Activated naive CD4-positive, alpha-beta T cell treated with anti-CD3 and anti-CD28 coated beads, Interleukin-2, amount 50 U/mL, for 24 hours (primary cell): ENCODE measurements around the gene CD79A.
A peak's percentile ranks its signal among the peaks of the same experiment; 100 is the strongest.

ENCODE experiments used
- H3K27ac Mint-ChIP-seq: one replicate; pipeline ENCODE4 v1.8.0; 2021; ENCODE audit warnings: mild to moderate bottlenecking, mixed read lengths
- H3K27me3 Mint-ChIP-seq: one replicate; pipeline ENCODE4 v1.8.0; 2021; ENCODE audit warnings: mixed read lengths
- H3K36me3 Mint-ChIP-seq: one replicate; pipeline ENCODE4 v1.8.0; 2021; ENCODE audit warnings: mixed read lengths
- H3K4me1 Mint-ChIP-seq: one replicate; pipeline ENCODE4 v1.8.0; 2021; ENCODE audit warnings: mixed read lengths
- H3K4me3 Mint-ChIP-seq: one replicate; pipeline ENCODE4 v1.8.0; 2021; ENCODE audit warnings: mild to moderate bottlenecking, mixed read lengths
- H3K9me3 Mint-ChIP-seq: one replicate; pipeline ENCODE4 v1.8.0; 2021; ENCODE audit warnings: mixed read lengths

CD79A gene

DNA sequence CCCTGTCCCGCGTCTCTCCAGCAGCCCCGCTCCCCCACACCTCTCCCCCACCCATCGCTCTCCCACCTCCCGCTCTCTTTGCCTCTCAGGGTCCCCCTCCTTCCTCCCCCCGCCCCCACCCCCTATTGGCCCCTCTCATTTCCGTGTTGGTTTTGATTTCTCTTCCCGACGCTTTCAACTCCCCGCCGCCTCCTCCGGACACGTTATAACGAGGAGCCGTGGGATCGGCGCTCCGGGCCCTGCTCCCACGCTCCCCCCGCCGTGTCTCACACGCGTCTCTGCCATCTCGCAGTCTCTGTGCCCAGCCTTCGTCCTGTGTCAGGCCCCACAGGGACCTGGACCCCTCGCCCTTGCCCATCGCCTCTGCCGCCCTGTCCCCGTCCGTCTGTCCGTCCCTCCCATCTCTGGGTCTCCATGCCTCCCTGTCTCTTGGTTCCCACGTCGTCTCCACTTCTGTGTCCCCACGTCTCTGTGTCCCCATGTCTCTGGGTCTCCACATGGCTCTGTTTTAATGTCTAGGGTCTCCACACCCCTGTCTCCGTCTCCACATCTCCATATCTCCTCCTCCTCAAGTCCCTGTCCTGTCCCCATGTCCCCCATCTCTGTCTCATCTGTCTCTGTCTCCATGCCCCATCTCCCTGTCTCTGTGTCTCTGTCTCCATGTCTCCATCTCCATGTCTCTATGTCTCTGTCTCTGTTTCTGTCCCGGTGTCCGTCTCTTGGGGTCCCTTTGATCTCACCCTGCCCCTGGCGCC lies 38.1 kb downstream of the CD79A start:
- peaks cover 29% of the 10 kb centered on the region for H3K4me1 Mint-ChIP-seq
- H3K27me3 Mint-ChIP-seq, result no peaks in the 10 kb centered on the region
- no peaks in the 10 kb centered on the region for H3K9me3 Mint-ChIP-seq
- no peak overlapping the region for H3K4me3 Mint-ChIP-seq
- H3K27ac Mint-ChIP-seq, result no peak overlapping the region
- H3K36me3 Mint-ChIP-seq, result no peaks in the 10 kb centered on the region

DNA sequence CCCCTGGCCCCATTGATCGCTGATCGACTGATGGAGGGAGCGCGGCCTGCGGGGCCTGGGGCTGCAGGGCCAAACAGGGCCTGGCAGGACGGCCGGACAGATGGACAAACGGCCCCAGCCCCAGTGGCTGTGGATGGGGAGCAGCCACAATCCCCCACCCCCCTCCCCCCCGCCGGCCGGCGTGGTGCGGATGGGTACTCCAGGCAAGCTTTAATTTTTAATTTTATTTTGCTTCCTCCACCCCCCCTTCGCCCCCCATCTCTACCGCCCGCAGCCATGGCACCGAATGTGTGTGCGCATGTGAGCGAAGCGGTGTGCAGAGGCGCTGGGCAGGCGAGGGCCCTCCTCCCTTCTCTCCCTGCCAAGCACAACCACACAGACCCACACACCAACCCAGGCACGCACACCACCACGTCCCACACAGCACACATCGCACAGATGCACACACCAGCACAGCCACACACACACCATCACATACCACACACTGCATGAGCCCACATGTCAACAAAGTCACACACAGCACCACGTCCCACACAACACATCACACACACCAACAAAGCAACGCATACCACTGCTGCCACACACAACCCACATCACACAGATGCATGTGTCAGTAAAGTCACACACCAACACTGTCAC lies 38.8 kb downstream of the CD79A start:
- Mint-ChIP-seq H3K4me1 (peaks cover 22% of the 10 kb centered on the region), H3K36me3 (no peaks in the 10 kb centered on the region), H3K27me3 (no peaks in the 10 kb centered on the region), H3K4me3 (no peak overlapping the region), H3K9me3 (no peaks in the 10 kb centered on the region), H3K27ac (no peak overlapping the region)

DNA sequence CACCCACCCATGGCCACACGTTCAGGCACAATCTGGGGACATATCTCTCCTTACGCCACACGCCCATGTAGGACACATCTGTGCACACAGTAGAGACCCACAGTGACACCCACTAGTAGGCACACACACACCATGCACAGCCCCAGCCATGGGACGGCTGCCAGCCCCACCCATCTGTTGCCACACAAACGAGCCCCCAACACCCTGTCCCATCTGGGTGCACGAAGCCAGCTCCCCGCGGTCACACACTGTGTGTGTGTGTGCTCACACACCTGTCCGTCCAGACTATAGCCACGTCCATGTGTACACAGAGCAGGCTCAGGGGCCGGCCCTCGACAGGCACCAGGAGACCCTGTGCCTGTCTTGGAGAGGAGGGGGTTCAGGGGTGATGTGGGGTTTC lies 40.6 kb downstream of the CD79A start:
- no peak overlapping the region for H3K4me3 Mint-ChIP-seq
- no peaks in the 10 kb centered on the region for H3K36me3 Mint-ChIP-seq
- H3K27ac Mint-ChIP-seq, result no peak overlapping the region
- H3K4me1 Mint-ChIP-seq, result peaks cover 15% of the 10 kb centered on the region
- H3K27me3 Mint-ChIP-seq, result no peaks in the 10 kb centered on the region
- no peaks in the 10 kb centered on the region for H3K9me3 Mint-ChIP-seq

DNA sequence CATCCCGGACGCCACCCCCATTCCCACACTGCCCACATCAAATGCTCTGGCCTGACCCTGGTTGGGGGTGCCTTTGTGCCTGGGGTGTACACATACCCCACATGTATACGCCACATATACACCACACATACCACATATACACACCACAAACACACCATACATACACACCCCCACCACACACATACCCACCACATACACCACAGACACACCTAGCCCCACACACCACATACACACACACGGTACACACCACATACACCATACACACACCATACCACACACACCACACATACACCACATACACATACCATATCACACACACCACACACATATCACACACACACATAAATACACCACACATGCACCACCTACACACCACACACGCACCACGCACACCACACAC lies 41.0 kb downstream of the CD79A start:
- H3K27me3 Mint-ChIP-seq, result no peaks in the 10 kb centered on the region

DNA sequence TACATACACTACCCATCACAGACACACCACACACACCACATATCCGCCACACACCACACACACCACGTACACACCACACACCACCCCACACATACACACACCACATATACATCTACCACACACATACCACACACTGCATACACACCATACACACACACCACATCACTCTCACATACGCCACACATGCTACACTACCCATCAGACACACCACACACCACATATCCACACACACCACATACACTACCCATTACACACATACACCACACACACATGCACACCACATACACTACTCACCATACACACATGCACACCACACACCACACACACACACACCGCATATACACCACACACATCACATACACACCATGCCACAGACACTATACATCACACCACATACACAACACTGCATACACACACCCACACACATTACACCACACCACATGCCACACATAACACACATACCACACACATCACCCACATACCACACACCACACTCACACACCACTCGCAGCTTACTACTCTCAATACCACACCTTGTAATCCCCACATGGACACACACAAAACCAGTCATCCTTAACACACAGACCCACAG lies 41.7 kb downstream of the CD79A start:
- Mint-ChIP-seq H3K27ac (no peak overlapping the region), H3K9me3 (no peaks in the 10 kb centered on the region), H3K36me3 (peaks cover 3% of the 10 kb centered on the region), H3K27me3 (no peaks in the 10 kb centered on the region), H3K4me1 (peaks cover 22% of the 10 kb centered on the region), H3K4me3 (no peak overlapping the region)

More for the DNA sequence above, 41.0 kb downstream of the CD79A start:
- H3K27ac Mint-ChIP-seq, result no peak overlapping the region
- H3K4me3 Mint-ChIP-seq, result no peak overlapping the region
- no peaks in the 10 kb centered on the region for H3K36me3 Mint-ChIP-seq
- H3K4me1 Mint-ChIP-seq, result peaks cover 17% of the 10 kb centered on the region
- no peaks in the 10 kb centered on the region for H3K9me3 Mint-ChIP-seq

DNA sequence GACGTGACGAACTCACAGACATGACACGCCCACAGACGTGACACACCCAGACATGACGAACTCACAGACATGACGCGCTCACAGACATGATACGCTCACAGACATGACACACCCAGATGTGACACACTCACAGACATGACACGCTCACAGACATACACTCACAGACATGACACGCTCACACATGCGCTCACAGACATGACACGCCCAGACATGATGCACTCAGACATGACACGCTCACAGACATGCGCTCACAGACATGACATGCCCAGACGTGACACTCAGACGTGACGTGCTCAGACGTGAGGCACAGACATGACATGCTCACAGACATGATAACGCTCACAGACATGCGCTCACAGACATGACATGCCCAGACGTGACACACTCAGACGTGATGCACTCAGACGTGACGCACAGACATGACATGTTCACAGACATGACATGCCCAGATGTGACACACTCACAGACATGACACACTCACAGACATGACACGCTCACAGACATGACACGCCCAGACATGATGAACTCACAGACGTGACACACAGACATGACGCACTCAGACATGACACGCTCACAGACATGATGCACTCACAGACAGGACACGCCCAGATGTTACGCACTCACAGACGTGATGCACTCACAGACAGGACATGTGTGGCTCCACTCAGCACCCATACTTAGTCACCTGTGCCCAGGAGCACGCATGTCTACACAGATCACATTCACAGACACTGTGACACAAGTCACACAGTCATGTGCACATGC lies 43.1 kb downstream of the CD79A start:
- Mint-ChIP-seq H3K36me3 (peaks cover 3% of the 10 kb centered on the region), H3K27ac (no peak overlapping the region), H3K9me3 (no peaks in the 10 kb centered on the region), H3K27me3 (no peaks in the 10 kb centered on the region), H3K4me1 (peaks cover 16% of the 10 kb centered on the region), H3K4me3 (no peak overlapping the region)

DNA sequence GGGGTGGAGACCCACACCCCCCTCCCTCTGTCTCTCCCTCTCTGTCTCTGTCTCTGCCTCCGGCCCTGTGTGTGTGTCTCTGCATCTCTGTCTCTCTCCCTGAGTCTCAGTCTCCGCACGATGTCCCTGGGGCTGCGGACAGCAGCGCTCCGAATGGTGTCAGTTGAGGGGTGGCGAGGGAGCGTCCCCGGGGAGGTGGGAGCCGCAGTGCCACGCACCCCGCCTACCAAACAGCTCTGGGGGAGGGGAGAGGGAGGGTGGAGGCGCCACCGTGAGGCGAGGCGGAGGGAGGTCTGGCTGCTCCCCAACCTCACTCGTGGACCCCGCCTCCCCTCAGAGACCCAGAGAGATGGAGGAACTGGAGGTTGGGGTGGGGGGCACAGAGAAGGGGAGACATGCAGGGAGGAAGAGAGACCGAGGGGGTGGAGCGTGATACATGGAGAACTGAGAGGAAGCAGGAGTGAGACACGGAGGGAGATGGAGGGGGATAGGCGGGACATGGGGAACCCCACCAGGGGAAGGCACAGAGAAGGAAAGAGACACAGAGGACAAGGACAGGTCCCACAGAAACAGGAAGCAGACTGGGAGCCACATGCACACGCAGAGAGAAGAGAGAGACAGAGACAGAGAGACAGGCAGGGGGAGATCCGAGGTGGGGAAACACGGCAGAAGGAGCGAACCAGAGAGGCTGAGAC lies 44.0 kb downstream of the CD79A start:
- no peaks in the 10 kb centered on the region for H3K27me3 Mint-ChIP-seq
- H3K36me3 Mint-ChIP-seq, result peaks cover 3% of the 10 kb centered on the region
- no peaks in the 10 kb centered on the region for H3K9me3 Mint-ChIP-seq
- H3K4me3 Mint-ChIP-seq, result no peak overlapping the region
- H3K27ac Mint-ChIP-seq, result no peak overlapping the region
- H3K4me1 Mint-ChIP-seq, result peaks cover 16% of the 10 kb centered on the region

DNA sequence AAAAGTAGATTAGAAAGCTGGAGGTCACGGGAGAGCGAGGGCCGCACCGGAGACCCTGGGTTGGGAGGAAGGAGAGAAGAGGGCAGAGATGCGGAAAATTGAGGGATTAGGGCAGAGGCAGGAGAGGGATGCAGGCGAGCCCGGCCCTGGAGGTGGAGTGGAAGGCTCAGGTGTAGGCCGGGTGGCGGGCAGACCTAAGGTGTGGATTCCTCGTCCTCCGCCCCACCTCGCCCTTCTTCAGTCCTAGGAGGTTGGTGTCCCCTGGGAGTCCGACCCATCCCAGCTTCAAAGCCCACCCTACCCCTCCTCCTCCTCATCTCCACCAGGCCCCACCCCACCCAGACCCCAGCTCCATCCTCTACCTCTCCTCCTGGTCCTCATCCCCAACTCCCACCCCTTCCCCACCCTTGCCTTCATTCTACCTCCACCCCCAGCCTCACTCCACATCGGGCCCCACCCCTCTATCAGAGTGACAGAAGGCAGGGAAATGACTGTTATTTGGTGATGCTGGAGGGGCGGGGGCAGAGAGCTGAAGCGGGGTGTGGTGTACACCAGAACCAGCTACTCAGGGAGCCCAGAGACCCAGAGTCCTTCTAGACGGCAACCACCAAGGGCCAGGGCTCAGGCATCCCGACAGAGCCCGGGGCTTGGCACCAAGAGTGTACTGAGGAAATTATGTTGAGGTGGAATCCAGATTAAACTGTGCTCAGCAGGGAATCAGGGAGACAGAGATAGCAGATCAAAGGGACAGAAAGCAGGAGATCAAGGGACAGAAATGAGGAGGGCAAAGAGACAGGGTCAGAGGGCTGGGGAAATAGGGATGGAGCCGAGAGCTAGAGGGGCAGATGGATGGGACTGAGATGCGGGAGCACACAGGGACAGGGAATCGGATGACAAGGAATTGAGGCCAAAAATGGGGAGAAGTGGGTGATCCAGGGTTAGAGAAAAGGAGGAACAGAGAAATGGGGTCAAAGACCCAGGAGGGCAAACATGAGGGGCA lies 44.8 kb downstream of the CD79A start:
- H3K4me3 Mint-ChIP-seq, result no peak overlapping the region
- no peaks in the 10 kb centered on the region for H3K9me3 Mint-ChIP-seq
- peaks cover 16% of the 10 kb centered on the region for H3K4me1 Mint-ChIP-seq
- no peak overlapping the region for H3K27ac Mint-ChIP-seq
- no peaks in the 10 kb centered on the region for H3K27me3 Mint-ChIP-seq
- peaks cover 3% of the 10 kb centered on the region for H3K36me3 Mint-ChIP-seq

DNA sequence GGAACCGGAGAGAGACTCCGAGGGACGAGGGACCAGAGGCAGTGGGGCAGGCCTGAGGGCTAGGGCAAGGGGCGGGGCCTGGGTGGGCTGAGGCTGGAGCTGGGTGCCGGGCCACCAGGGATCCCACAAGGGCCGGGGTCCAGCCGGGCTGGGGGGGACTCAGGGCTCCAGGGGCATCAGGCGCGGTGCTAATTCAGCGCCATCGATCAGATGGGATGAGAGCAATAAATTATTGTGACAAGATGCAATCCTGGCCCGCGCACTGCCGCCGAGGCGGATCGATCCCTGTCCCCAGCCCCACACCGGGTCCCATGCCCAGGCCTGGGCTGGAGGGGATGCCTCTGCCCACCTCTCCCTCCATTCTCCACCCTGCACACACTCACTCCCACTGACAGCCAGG lies 45.5 kb downstream of the CD79A start:
- Mint-ChIP-seq H3K4me1 (peaks cover 16% of the 10 kb centered on the region), H3K4me3 (no peak overlapping the region), H3K36me3 (peaks cover 3% of the 10 kb centered on the region), H3K27ac (no peak overlapping the region), H3K9me3 (no peaks in the 10 kb centered on the region), H3K27me3 (no peaks in the 10 kb centered on the region)

DNA sequence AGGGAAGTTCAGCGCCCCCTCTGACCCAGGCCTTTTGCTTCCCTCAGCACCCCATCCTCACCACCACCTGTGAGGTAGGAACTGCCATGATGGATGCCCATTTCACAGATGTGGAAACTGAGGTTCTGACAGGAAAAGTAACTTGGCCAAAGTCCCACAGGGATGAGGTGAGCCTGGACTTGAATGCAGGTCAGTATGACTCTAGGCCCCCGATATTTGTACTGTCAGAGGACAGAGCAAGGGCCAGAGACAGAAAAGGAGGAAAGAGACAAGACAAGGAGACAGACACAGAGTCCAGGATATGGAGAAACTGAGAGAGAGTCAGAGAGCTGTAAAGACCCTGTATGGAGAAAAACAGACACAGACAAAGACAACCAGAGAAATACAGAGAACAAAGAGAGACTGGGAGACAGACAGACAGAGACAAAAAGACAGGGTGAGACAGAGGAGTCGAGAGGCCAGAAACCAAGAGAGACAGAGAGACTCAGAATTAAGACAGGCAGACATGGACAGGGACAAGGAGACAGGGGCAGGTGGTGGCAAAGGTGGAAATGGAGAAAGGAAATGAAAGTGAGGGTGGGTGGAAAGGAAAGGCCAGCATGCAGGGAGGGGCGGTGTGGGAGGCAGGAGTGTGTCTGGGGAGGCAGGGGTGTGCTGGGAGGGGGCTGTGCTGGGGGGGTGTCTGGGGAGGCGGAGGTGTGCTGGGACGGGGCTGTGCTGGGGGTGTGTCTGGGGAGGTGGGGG lies 46.1 kb downstream of the CD79A start:
- Mint-ChIP-seq H3K27ac (peak overlapping the region; percentile 9), H3K27me3 (no peaks in the 10 kb centered on the region), H3K4me1 (peaks cover 16% of the 10 kb centered on the region), H3K9me3 (no peaks in the 10 kb centered on the region), H3K4me3 (no peak overlapping the region), H3K36me3 (peaks cover 3% of the 10 kb centered on the region)

DNA sequence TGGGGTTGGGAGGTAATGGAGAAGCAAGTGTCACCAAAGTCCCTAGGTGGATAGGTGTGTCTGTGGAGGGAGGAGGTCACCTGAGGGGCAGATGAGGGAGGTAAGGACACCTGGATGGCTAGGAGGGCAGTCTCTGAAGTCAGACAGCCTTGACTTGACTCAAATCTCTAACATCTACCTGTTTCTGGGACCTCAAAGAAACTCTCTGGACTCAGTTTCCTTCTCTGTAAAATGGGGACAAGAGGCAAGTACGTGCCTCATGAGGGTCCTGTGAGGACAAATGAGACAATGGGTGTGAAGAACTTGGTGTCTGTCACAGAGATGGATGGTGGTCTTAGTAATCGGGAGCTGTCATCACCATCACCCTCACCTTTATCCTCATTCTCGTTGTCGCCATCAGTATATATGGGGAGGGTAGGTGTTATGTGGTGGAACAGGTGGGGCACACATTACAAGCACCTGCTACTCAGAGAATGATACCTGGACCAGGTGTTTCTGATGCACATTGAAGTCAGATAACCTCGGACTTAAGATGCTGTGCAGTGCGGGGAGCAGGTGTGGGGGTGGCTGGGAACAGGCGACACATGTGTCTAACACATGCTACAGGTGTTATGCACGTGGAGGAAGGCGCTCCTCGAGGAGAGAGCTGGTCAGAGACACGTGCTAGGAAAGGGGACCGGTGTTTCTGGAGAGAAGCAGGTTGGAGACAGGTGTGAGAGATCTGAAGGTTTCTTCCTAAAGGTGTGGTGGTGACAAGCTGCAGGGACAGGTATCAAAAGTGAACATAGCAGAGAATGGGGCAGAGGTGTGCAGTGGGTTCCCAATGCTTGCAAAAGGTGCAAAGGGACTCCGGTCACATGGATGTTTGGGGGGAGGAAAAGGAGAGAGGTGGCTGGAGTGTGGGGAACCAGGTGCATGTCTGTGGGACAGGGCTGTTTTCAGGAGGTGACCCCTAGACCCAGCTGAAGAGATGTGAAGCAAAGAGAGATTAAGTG lies 47.4 kb downstream of the CD79A start:
- H3K36me3 Mint-ChIP-seq, result peaks cover 3% of the 10 kb centered on the region
- H3K4me3 Mint-ChIP-seq, result no peak overlapping the region
- no peak overlapping the region for H3K27ac Mint-ChIP-seq
- no peaks in the 10 kb centered on the region for H3K27me3 Mint-ChIP-seq
- H3K9me3 Mint-ChIP-seq, result no peaks in the 10 kb centered on the region
- peaks cover 24% of the 10 kb centered on the region for H3K4me1 Mint-ChIP-seq

DNA sequence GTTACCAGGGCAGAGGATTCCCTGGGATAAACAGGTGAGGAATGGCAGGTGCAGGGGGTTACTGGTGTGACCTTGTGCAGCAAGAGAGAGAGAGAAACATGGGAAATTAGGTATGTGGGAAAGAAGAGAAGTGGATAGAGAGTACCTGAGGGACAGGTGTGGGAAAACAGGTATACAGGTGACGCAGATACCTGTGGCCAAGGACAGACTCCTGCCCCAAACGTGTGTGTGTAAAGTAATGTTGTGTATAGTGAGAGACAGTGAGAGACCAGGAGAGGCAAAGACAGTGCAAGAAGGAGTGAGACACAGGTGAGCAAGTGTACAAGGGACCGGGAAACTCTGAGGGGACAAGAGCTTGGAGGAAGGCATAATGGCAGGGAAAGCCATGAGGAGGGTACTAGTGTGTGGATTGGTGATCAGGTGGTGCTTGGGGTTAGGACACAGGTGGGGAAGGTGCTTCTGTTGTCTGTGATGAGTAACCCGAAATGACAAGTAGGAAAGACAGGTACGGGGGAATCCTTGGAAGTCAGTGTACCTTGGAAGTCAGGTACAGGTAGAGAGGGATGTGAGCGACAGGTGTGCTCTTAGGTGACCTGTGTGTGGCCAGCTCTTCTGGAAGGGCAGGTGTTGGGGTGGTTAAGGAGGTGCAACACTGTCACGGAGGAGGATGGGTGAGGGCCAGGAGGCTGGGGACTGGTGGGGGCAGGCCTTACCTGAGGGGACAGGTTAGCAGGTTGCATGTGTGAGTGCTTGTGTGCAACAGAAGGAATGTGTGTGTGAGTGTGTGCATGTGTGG lies 48.3 kb downstream of the CD79A start:
- Mint-ChIP-seq H3K9me3 (no peaks in the 10 kb centered on the region), H3K36me3 (peaks cover 3% of the 10 kb centered on the region), H3K27ac (no peak overlapping the region), H3K27me3 (no peaks in the 10 kb centered on the region), H3K4me1 (peaks cover 33% of the 10 kb centered on the region), H3K4me3 (no peak overlapping the region)
